ENCODE results near the gene PTPRN2. TPM values are rescaled to one million over a fixed set of nuclear protein-coding genes. Genes with fewer than 3 reads are reported as not detected.

Gene PTPRN2
- total RNA-seq, 4 donors from 2014 or later, result 6.6 to 10.7 (median 8.2) TPM

GRCh38 chr7:158452331-158452730 is 135.3 kb downstream of the PTPRN2 start:
- H3K4me1 ChIP-seq, result no peaks in the 10 kb centered on the region
- no peak for TF ChIP-seq CTCF (IDR thresholded peaks at IDR 0.05)
- no peak for TF ChIP-seq POLR2A (IDR thresholded peaks at IDR 0.05)
- TF ChIP-seq EP300 (IDR thresholded peaks at IDR 0.05), result no peak
- no peak for DNase-seq (ENCODE audit: low spot score in 2 of 2)
- no peaks in the 10 kb centered on the region for H3K27me3 ChIP-seq
- 90 to 93% methylated on average over 11 of the region's 11 CpGs for WGBS, 2 donors
- peaks cover 0 to 10% (median 0%) of the 10 kb centered on the region in 4 donors for H3K9me3 ChIP-seq
- H3K4me3 ChIP-seq, result no peak overlapping the region
- no peaks in the 10 kb centered on the region for H3K36me3 ChIP-seq
- H3K27ac ChIP-seq, result no peak overlapping the region

GRCh38 chr7:158450476-158451124 is 137.0 kb downstream of the PTPRN2 start:
- no peaks in the 10 kb centered on the region for H3K9me3 ChIP-seq
- TF ChIP-seq EP300 (IDR thresholded peaks at IDR 0.05) (no peak), POLR2A (IDR thresholded peaks at IDR 0.05) (no peak), CTCF (IDR thresholded peaks at IDR 0.05) (no peak)
- no peak overlapping the region for H3K4me3 ChIP-seq
- 76 to 81% methylated on average over 29 of the region's 29 CpGs for WGBS, 2 donors
- no peaks in the 10 kb centered on the region for H3K27me3 ChIP-seq
- H3K4me1 ChIP-seq, result no peaks in the 10 kb centered on the region
- DNase-seq (ENCODE audit: low spot score in 2 of 2), result no peak
- no peak overlapping the region for H3K27ac ChIP-seq
- H3K36me3 ChIP-seq, result no peaks in the 10 kb centered on the region

GRCh38 chr7:158449942-158450341 is 137.7 kb downstream of the PTPRN2 start:
- Histone ChIP-seq H3K4me3 (no peak overlapping the region), H3K4me1 (no peaks in the 10 kb centered on the region), H3K27ac (no peak overlapping the region), H3K9me3 (no peaks in the 10 kb centered on the region), H3K36me3 (no peaks in the 10 kb centered on the region), H3K27me3 (no peaks in the 10 kb centered on the region)
- TF ChIP-seq CTCF (IDR thresholded peaks at IDR 0.05) (no peak), POLR2A (IDR thresholded peaks at IDR 0.05) (no peak), EP300 (IDR thresholded peaks at IDR 0.05) (no peak)
- WGBS, 2 donors, result 79 to 82% methylated on average over 12 of the region's 12 CpGs
- DNase-seq (ENCODE audit: low spot score in 2 of 2), result no peak

GRCh38 chr7:158449266-158449665 is 138.4 kb downstream of the PTPRN2 start:
- Histone ChIP-seq H3K36me3 (no peaks in the 10 kb centered on the region), H3K9me3 (no peaks in the 10 kb centered on the region), H3K27me3 (no peaks in the 10 kb centered on the region), H3K4me1 (no peaks in the 10 kb centered on the region), H3K4me3 (no peak overlapping the region), H3K27ac (no peak overlapping the region)
- no peak for DNase-seq (ENCODE audit: low spot score in 2 of 2)
- TF ChIP-seq EP300 (IDR thresholded peaks at IDR 0.05) (no peak), CTCF (IDR thresholded peaks at IDR 0.05) (no peak), POLR2A (IDR thresholded peaks at IDR 0.05) (no peak)
- WGBS, 2 donors, result 90 to 96% methylated on average over 12 of the region's 12 CpGs

- Histone ChIP-seq H3K27me3 (no peaks in the 10 kb centered on the region), H3K4me1 (no peaks in the 10 kb centered on the region), H3K9me3 (no peaks in the 10 kb centered on the region), H3K27ac (no peak overlapping the region), H3K36me3 (no peaks in the 10 kb centered on the region), H3K4me3 (no peak overlapping the region)
- no peak for DNase-seq (ENCODE audit: low spot score in 2 of 2)
- WGBS, 2 donors, result 88 to 89% methylated on average over 10 to 14 of the region's 16 CpGs
- TF ChIP-seq EP300 (IDR thresholded peaks at IDR 0.05), result no peak
- TF ChIP-seq CTCF (IDR thresholded peaks at IDR 0.05), result no peak
- TF ChIP-seq POLR2A (IDR thresholded peaks at IDR 0.05), result no peak
Observed at GRCh38 chr7:158448430-158449100, 139.1 kb downstream of the PTPRN2 start.
